ENCODE measurements around the gene SERPINA12. TPM values are rescaled to one million over a fixed set of nuclear protein-coding genes. Genes with fewer than 3 reads are reported as not detected.

Gene SERPINA12
- total RNA-seq, 4 donors from 2014 or later = not detected

DNA sequence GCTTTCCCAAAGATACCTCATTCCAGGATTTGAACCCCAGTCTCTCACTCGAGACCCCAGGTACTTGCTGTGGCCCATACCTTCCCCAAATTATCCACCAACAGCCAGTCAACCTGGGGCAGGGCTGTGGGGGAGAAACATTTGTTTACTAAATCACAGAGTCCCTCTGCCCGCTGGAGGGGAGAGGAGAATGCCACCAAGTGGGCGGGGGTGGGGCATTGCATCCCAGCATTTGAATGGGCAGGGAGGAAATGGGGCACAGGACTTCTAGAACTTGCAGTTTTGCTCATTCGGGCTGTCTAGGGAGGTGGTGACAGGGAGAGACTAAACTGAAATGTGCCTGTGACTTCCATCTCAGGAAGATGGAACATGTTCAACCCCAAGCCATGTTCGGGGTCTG, 22.4 kb downstream of the SERPINA12 start:
- TF ChIP-seq, protein P1, sequence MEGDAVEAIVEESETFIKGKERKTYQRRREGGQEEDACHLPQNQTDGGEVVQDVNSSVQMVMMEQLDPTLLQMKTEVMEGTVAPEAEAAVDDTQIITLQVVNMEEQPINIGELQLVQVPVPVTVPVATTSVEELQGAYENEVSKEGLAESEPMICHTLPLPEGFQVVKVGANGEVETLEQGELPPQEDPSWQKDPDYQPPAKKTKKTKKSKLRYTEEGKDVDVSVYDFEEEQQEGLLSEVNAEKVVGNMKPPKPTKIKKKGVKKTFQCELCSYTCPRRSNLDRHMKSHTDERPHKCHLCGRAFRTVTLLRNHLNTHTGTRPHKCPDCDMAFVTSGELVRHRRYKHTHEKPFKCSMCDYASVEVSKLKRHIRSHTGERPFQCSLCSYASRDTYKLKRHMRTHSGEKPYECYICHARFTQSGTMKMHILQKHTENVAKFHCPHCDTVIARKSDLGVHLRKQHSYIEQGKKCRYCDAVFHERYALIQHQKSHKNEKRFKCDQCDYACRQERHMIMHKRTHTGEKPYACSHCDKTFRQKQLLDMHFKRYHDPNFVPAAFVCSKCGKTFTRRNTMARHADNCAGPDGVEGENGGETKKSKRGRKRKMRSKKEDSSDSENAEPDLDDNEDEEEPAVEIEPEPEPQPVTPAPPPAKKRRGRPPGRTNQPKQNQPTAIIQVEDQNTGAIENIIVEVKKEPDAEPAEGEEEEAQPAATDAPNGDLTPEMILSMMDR (IDR thresholded peaks at IDR 0.05; ENCODE audit: low read depth) = no peak

DNA sequence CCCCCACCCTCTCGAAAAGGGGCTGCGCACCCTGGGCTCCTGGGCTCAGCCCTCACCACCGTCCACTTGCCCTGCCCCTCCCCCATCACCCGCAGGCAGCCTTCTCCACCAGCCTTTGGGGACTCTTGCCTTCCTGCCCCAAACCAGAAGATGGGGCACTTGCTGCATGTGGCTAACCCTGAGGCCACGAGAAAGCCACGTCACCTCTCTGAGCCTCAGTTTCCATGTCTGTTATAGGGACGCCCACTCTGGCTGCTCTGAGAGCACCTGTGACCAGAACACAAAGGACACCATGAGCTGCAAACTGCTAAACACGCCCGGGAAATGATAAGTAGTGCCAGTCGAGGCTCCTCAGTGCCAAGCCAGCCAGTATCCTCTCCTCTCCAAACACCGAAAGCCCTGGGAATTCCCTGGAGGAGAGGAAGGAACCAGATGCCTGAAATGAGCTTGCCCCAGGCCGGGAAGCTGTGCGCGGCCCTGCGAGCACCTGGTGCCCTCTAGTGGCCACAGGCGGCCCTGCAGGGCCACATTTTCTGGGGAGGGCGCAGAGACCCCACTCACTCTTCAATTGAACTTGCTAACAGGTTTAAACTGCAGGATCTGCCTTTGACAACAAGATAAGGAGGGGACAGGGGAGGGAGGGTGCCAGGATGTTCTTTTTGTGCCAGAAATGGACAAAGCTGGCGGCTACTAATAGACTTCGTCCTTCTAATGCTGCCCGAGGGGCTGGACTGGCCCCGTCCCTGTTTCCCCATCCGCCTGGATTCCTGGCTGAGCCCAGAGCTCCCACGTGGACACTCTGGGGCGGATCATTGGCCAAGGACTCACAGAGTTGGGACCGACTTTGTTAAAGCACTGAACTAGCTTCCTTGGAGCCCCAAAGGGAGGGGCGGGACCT, 23.1 kb downstream of the SERPINA12 start:
- TF ChIP-seq, protein P1 (IDR thresholded peaks at IDR 0.05; ENCODE audit: low read depth) = no peak

DNA sequence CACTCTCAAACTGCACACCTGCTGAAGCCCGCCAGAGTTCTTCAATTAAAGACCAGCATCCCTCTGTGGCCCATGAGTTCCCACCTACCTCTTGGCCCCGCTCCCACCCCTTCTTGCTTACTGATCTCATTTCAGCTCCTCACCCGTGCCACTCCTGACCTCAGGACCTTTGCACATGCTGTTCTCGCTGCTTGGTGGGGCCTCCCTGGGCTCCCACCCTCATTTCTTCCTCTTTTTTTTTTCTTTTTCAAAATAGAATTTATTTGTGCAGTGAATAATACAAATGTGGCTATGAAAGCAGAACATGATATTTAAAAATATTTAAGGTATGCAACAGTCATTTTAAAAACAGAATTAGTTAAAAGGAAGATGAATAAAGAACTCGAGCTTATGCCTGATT, 24.8 kb downstream of the SERPINA12 start:
- TF ChIP-seq, protein P1 (IDR thresholded peaks at IDR 0.05; ENCODE audit: low read depth) = no peak

DNA sequence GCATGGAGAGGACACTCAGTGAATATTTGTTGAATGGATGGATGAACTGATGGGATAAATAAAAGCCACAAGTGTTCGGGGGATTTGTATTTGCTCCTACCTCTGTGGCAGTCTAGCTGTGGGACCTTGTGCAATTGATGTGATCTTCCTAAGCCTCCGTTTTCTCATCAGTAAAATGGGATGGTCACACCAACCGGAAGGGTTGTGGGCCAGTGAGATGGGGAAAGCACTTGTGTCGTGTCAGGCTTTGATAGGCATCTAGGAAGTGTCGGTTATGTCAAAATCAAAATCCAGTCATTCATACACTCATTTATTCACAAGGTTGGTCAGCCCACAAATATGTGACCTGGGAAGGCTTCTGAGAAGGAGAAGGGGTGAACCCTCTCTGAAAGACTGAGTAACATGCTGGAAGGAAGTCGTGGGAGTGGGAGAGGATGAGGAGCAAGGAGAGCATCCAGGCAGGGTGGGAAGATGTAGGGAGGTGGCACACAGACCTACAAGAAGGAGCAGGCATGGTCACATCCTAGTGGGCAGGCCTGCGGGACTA, 25.5 kb downstream of the SERPINA12 start:
- TF ChIP-seq, protein P1 (IDR thresholded peaks at IDR 0.05; ENCODE audit: low read depth) = no peak

DNA sequence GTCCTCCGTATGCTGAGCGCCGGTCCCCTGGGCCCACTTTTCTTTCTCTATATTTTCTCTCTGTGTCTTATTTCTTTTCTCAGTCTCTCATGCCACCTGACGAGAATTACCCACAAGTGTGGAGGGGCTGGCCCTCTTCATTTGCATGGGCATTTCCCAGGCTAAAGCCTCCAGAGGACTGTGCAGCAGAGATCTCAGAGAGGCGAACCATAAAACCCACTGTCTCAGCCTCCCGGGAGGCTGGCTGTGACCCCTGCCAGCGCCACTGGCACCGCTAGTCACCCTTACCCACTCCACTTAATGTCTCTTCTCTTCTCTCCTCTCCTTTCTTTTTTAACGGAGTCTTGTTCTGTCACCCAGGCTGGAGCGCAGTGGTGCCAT, 26.2 kb downstream of the SERPINA12 start:
- TF ChIP-seq, protein P1 (IDR thresholded peaks at IDR 0.05; ENCODE audit: low read depth) = no peak

DNA sequence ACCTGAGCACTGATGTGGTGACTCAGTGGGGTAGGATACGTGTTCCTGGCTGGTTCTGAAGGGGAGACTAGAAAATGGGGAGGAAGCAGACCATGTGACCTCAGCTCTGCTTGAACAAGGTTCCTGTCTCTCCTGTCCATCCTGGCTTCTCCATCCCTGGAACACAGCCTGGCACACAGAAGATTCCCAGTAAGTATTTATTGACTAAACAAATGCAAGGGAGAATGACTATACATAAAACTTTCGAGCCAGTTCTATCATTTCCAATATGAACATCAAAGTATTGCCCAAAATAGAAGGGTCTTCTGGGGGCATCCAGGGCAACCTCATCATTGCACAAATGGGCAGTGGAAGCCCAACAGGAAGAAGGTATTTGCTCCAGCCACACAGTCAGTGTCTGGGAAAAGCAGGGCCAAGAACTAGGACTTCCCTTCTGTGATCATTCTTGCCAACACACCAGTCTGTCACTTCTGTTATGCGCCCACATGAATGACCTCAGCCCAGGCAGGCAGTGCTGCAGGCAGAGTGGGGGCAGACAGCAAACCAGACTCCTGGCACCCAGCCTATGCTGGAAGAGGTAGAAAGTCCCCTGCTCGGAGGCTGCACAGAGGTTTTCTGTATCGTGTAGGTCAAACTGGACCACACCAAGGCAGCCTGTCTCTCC, 27.7 kb downstream of the SERPINA12 start:
- TF ChIP-seq, protein P1 (IDR thresholded peaks at IDR 0.05; ENCODE audit: low read depth) = no peak

DNA sequence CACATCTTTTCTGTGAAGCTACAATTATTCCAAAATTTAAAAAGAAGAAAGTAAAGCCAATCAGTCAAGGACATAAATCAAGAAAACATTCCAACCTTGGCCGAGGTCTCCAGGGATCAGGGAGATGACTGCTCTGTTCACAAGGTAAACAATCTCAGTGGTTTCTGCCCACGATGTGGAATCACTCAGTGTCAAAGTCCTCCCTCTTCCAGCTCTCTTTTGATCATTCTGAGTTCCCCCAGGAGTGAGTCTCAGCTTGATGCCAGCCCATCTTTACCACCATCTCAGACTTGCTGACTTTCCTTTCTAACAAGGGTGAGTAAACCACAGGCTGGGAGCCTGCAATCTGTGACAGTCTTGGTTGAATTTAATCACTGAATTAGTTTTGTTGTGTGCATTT, 28.5 kb downstream of the SERPINA12 start:
- TF ChIP-seq, protein P1 (IDR thresholded peaks at IDR 0.05; ENCODE audit: low read depth) = no peak

All from subcutaneous adipose tissue (tissue), 4 donors.